SU-DHL-6 (cell line): ENCODE measurements around the gene INSIG1.

Experiments used
- H2AFZ ChIP-seq: fragments of 200-600 bp; sonication (generic); 2 replicates; pipeline ENCODE4 v1.6.1; 2014; ENCODE audit warnings: low read depth, mild to moderate bottlenecking, moderate library complexity, mixed read lengths, antibody characterized with exemption, low read length; ENCODE audit not compliant: severe bottlenecking
- H3F3A ChIP-seq: fragments of 200-600 bp; shearing (Covaris generic); 2 replicates; pipeline ENCODE4 v1.6.0; 2016; ENCODE audit warnings: antibody characterized with exemption, mild to moderate bottlenecking; ENCODE audit not compliant: insufficient read depth
- H3K27ac ChIP-seq: fragments of 200-600 bp; sonication (generic); 2 replicates; pipeline ENCODE4 v1.5.1; 2016; ENCODE audit warnings: low read depth, mild to moderate bottlenecking, low read length, moderate library complexity, mixed read lengths
- H3K27me3 ChIP-seq: fragments of 200-600 bp; sonication (generic), shearing (Covaris generic); 2 replicates; pipeline ENCODE4 v1.6.0; 2014; ENCODE audit warnings: mild to moderate bottlenecking, low read length
- H3K36me3 ChIP-seq: fragments of 200-600 bp; sonication (generic); 2 replicates; pipeline ENCODE4 v1.6.1; 2014; ENCODE audit warnings: mild to moderate bottlenecking, low read length, mixed read lengths
- H3K4me2 ChIP-seq: fragments of 300-600, 200-600 bp; shearing (Covaris generic), sonication (generic); 2 replicates; pipeline ENCODE4 v1.6.0; 2014; ENCODE audit warnings: low read length, low read depth, mild to moderate bottlenecking; ENCODE audit not compliant: poor library complexity, severe bottlenecking
- H3K4me3 ChIP-seq: fragments of 200-600 bp; sonication (generic); 2 replicates; pipeline ENCODE4 v1.5.1; 2014; ENCODE audit warnings: antibody characterized with exemption, low read length, mild to moderate bottlenecking, mixed read lengths; ENCODE audit not compliant: insufficient read depth, poor library complexity, severe bottlenecking
- H3K79me2 ChIP-seq: fragments of 200-600 bp; sonication (generic); 2 replicates; pipeline ENCODE4 v1.6.1; 2014; ENCODE audit warnings: mild to moderate bottlenecking, low read length, moderate library complexity; ENCODE audit not compliant: insufficient read depth
- H3K9ac ChIP-seq: fragments of 200-600 bp; sonication (generic); 2 replicates; pipeline ENCODE4 v1.7.0; 2014; ENCODE audit warnings: mild to moderate bottlenecking, low read length
- H3K9me2 ChIP-seq: fragments of 200-600 bp; sonication (generic); replicated peaks from 2 replicates; pipeline ENCODE4 v1.6.1; 2014; ENCODE audit warnings: low read length; ENCODE audit not compliant: insufficient read depth
- H3K9me3 ChIP-seq: fragments of 200-600 bp; sonication (generic); 2 replicates; pipeline ENCODE4 v1.6.1; 2014; ENCODE audit warnings: low read length, mixed read lengths; ENCODE audit not compliant: insufficient read depth
- H4K20me1 ChIP-seq: fragments of 200-600 bp; sonication (generic); 2 replicates; pipeline ENCODE4 v1.6.1; 2014; ENCODE audit warnings: low read depth, mild to moderate bottlenecking, antibody characterized with exemption, low read length, moderate library complexity, mixed read lengths
- CTCF ChIP-seq: fragments of 200-600 bp; sonication (generic); IDR thresholded peaks from one replicate; pipeline ENCODE4 v1.5.1; 2017; ENCODE audit warnings: antibody characterized with exemption, mild to moderate bottlenecking, low read length, moderate library complexity; ENCODE audit not compliant: insufficient read depth, poor library complexity, severe bottlenecking
- EZH2phosphoT487 ChIP-seq: fragments of 200-600 bp; sonication (generic), shearing (Covaris generic); conservative IDR thresholded peaks from 2 replicates; pipeline ENCODE4 v1.6.1; 2018; ENCODE audit warnings: mild to moderate bottlenecking, antibody characterized with exemption, low read length, moderate library complexity, mixed read lengths

Gene INSIG1

GRCh38 chr7:155283565-155284194 is 14.0 kb upstream of the INSIG1 start:
- Histone ChIP-seq H3K9ac (no peak overlapping the region), H2AFZ (no peak overlapping the region), H3K27ac (no peak overlapping the region)

GRCh38 chr7:155284496-155285274 is 13.0 kb upstream of the INSIG1 start:
- Histone ChIP-seq H3K9me2 (no peaks in the 10 kb centered on the region), H2AFZ (no peak overlapping the region), H4K20me1 (no peaks in the 10 kb centered on the region), H3K27me3 (no peaks in the 10 kb centered on the region), H3K4me2 (no peak overlapping the region), H3K79me2 (no peaks in the 10 kb centered on the region), H3K9ac (no peak overlapping the region), H3K4me3 (no peak overlapping the region), H3K36me3 (no peaks in the 10 kb centered on the region), H3K27ac (no peak overlapping the region), H3F3A (no peaks in the 10 kb centered on the region), H3K9me3 (no peaks in the 10 kb centered on the region)
- TF ChIP-seq CTCF (no peak), EZH2phosphoT487 (no peak)

More at GRCh38 chr7:155283565-155284194, 14.0 kb upstream of the INSIG1 start:
- no peaks in the 10 kb centered on the region for H4K20me1 ChIP-seq
- no peaks in the 10 kb centered on the region for H3F3A ChIP-seq
- no peaks in the 10 kb centered on the region for H3K79me2 ChIP-seq
- H3K9me3 ChIP-seq, result no peaks in the 10 kb centered on the region
- no peak overlapping the region for H3K4me3 ChIP-seq
- TF ChIP-seq EZH2phosphoT487 (no peak), CTCF (no peak)
- H3K9me2 ChIP-seq, result no peaks in the 10 kb centered on the region
- no peaks in the 10 kb centered on the region for H3K27me3 ChIP-seq
- no peak overlapping the region for H3K4me2 ChIP-seq
- H3K36me3 ChIP-seq, result no peaks in the 10 kb centered on the region

- Histone ChIP-seq H3K79me2 (no peaks in the 10 kb centered on the region), H3K27me3 (no peaks in the 10 kb centered on the region), H3K9me2 (no peaks in the 10 kb centered on the region), H3F3A (no peaks in the 10 kb centered on the region), H3K4me3 (no peak overlapping the region), H3K9me3 (no peaks in the 10 kb centered on the region), H3K27ac (no peak overlapping the region), H4K20me1 (no peaks in the 10 kb centered on the region), H2AFZ (no peak overlapping the region), H3K36me3 (no peaks in the 10 kb centered on the region), H3K4me2 (no peak overlapping the region), H3K9ac (no peak overlapping the region)
- no peak for TF ChIP-seq CTCF
- TF ChIP-seq EZH2phosphoT487, result no peak
These were observed 12.3 kb upstream of the INSIG1 start for GRCh38 chr7:155285423-155285822.
